BJ (cell line): ENCODE data around the gene BLTP2. TPM values are rescaled to one million over a fixed set of nuclear protein-coding genes. Genes with fewer than 3 reads are reported as not detected.

Experiments used
- CTCF ChIA-PET: fragments of 350-600 bp; formaldehyde crosslinking; extraction: SDS; loops from one replicate; lab custom pipeline; 2021; ENCODE audit warnings: antibody characterized with exemption, inconsistent platforms; lab: Yijun Ruan, JAX
- POLR2A ChIA-PET: fragments of 300-600 bp; sonication (Branson Sonifier 250); formaldehyde crosslinking; extraction: SDS; loops from one replicate; lab custom pipeline; 2021; ENCODE audit warnings: antibody characterized with exemption; lab: Charles Lee
- DNase-seq: peaks from one replicate; pipeline ENCODE4 v3.0.0-alpha.2; 2011; ENCODE audit warnings: low read depth
- H3K27me3 ChIP-seq: 2 replicates; pipeline ENCODE4 v1.6.0; 2011; ENCODE audit warnings: low read length; ENCODE audit not compliant: control insufficient read depth, insufficient read depth
- H3K36me3 ChIP-seq: 2 replicates; pipeline ENCODE4 v1.5.1; 2011; ENCODE audit warnings: low read length; ENCODE audit not compliant: control insufficient read depth, insufficient read depth
- H3K4me3 ChIP-seq: 2 replicates; pipeline ENCODE4 v1.5.1; 2011; ENCODE audit warnings: low read depth, mild to moderate bottlenecking, control low read depth, low read length
- polyA plus RNA-seq: library from polyadenylated mRNA; depleted of rRNA; stranded (reverse); fragments of >200 nt; gene quantifications from 2 replicates; pipeline ENCODE4 v1.2.3, GENCODE V29; 2011
- TF ChIP-seq, protein P1 (sequence below): IDR thresholded peaks from 2 replicates; pipeline ENCODE4 v1.5.1; 2011; ENCODE audit warnings: low read depth, mild to moderate bottlenecking, control low read depth, inconsistent platforms, low read length, moderate library complexity; ENCODE audit not compliant: insufficient read depth

BLTP2 gene
- polyA plus RNA-seq, 1 experiment, result 206 TPM

DNA sequence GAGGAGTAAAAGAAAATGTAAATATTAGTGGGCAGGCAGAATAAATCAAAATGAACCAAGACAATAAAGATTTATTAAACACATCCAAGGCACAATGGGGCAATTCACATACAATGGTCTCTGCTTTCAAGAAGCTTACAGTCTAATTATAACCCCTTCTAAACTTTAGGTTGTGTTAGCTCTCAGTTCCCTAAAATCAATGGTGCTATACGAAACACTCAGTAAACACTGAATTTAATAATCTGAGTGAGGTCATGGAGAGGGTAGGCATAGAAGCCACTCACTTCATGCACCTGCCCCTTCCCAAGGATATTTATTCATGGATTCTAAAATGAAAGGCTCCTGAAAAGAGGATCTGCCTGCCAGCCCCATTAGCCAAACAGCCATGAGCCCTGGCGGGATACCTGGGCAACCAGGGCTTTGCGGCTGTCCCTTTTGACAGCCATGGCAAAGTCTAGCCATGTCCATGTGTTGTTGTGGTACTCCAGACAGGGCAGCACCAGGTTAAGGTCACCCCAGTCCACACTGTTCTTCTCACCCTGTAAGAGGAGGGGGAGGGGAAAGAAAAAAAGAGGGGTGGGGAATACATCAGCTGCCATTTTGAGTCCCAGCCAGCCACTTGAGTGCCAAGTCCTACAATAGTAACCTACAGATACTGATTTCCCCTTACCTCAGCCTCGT lies 29.6 kb downstream of the BLTP2 start:
- CTCF ChIA-PET, result interaction anchor here (0.8 to 1.0 kb wide), 2 partner anchors 11 to 27 kb away, joined by 3 read pairs; no protein-coding TSS in a partner anchor
- no peak for DNase-seq
- POLR2A ChIA-PET, result interaction anchor here (0.5 kb wide), 1 partner anchor 534 kb away, joined by 3 read pairs; no protein-coding TSS in a partner anchor
- TF ChIP-seq, protein P1, sequence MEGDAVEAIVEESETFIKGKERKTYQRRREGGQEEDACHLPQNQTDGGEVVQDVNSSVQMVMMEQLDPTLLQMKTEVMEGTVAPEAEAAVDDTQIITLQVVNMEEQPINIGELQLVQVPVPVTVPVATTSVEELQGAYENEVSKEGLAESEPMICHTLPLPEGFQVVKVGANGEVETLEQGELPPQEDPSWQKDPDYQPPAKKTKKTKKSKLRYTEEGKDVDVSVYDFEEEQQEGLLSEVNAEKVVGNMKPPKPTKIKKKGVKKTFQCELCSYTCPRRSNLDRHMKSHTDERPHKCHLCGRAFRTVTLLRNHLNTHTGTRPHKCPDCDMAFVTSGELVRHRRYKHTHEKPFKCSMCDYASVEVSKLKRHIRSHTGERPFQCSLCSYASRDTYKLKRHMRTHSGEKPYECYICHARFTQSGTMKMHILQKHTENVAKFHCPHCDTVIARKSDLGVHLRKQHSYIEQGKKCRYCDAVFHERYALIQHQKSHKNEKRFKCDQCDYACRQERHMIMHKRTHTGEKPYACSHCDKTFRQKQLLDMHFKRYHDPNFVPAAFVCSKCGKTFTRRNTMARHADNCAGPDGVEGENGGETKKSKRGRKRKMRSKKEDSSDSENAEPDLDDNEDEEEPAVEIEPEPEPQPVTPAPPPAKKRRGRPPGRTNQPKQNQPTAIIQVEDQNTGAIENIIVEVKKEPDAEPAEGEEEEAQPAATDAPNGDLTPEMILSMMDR, result no peak
- Histone ChIP-seq H3K4me3 (no peak overlapping the region), H3K27me3 (no peaks in the 10 kb centered on the region), H3K36me3 (peaks cover 16% of the 10 kb centered on the region)

GRCh38 chr17:28613931-28614381 lies 31.0 kb downstream of the BLTP2 start, which contains the start of gene RSKR:
TSS of gene RSKR (minus strand) at chr17:28614185. CDS start at chr17:28614161, 24 bp downstream.
- TF ChIP-seq, protein P1, result no peak
- POLR2A ChIA-PET, result no interaction called here
- CTCF ChIA-PET, result interaction anchor here (0.6 to 3.7 kb wide), 12 partner anchors 9 to 118 kb away, joined by 3 to 35 read pairs (median 8); partner anchors contain the start of genes BLTP2 and SPAG5
- H3K4me3 ChIP-seq, result no peak within 1 kb of the TSS
- H3K27me3 ChIP-seq, result no peaks in the 10 kb centered on the region
- no peak for DNase-seq
- peaks cover 15% of the 10 kb centered on the region for H3K36me3 ChIP-seq

DNA sequence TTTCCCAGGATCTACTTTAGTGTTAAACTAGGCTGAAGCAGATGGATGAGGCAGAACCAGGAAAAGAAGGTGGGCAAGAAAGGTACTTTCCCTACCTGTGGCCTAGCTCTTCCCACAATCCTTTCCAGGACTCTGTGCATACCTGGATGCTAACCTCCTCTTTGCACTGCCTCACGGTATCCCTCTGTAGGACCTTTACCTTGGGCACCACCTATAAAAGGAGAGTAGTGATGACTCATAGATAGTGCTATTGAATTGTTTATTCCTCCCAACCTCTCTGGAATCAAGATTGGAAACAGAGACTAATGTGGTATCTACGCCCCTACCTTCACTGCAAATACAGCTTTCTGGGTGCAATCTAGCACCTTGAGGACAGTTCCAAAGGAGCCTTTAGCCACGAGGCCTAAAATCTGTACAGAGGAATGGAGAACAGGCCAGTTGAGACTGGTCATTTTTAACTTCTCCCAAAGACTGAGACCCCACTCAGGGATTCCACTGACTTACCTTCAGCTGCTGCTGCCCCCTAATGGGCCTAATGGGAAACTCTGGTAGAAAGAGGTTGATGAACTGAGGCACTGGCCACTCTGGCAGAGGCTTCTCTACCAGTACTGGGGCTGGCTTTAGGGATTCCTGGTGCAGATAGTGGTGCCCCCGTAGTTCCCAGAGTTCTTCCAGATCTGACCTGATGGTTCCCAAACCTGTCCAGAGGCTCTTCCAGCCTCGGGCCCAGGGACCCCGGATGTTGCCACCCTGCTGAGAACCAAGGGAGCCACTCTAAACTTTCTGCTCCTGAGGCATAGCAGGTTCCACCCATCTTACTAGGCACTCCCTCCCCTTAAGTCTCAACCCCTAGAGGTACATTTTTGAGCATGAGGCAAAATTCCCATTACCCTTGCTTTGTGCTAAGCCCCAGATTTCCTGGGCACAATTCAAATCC lies 31.8 kb downstream of the BLTP2 start:
- Histone ChIP-seq H3K27me3 (no peaks in the 10 kb centered on the region), H3K4me3 (no peak overlapping the region), H3K36me3 (peaks cover 13% of the 10 kb centered on the region)
- CTCF ChIA-PET, result interaction anchor here (0.7 to 3.7 kb wide), 22 partner anchors 10 to 141 kb away, joined by 3 to 35 read pairs (median 6); partner anchors contain the start of genes ALDOC, BLTP2, PIGS and SPAG5
- POLR2A ChIA-PET, result interaction anchor here (0.6 kb wide), 1 partner anchor 573 kb away, joined by 3 read pairs; no protein-coding TSS in a partner anchor
- no peak for DNase-seq
- TF ChIP-seq, protein P1, result peak; percentile 76

GRCh38 chr17:28612531-28612930 lies 32.4 kb downstream of the BLTP2 start:
- H3K36me3 ChIP-seq, result peaks cover 13% of the 10 kb centered on the region
- H3K27me3 ChIP-seq, result no peaks in the 10 kb centered on the region
- TF ChIP-seq, protein P1, result no peak
- no peak for DNase-seq
- no peak overlapping the region for H3K4me3 ChIP-seq
- POLR2A ChIA-PET, result no interaction called here
- CTCF ChIA-PET, result interaction anchor here (0.7 to 3.7 kb wide), 18 partner anchors 10 to 142 kb away, joined by 3 to 35 read pairs (median 7); partner anchors contain the start of genes ALDOC, BLTP2, PIGS and SPAG5
